Stimulated activated CD4-positive, alpha-beta T cell treated with anti-CD3 and anti-CD28 coated beads, Interleukin-15, amount 100 ng/mL, for 48 hours (primary cell): ENCODE results near the gene PSMG4.

ENCODE experiments used
- DNase-seq, 2 donors: peaks; one replicate each; pipeline ENCODE4 v3.0.0-alpha.2; 2020; ENCODE audit warnings: low read depth in 2 of 2

PSMG4 gene

GRCh38 chr6:3308106-3308505 lies 49.4 kb downstream of the PSMG4 start:
- no peak for DNase-seq

- no peak for DNase-seq
These were observed 50.8 kb downstream of the PSMG4 start for GRCh38 chr6:3309391-3310050.

- no peak for DNase-seq
These were observed 51.3 kb downstream of the PSMG4 start for GRCh38 chr6:3310051-3310448.

- no peak for DNase-seq
These were observed 52.0 kb downstream of the PSMG4 start for GRCh38 chr6:3310703-3311102.

GRCh38 chr6:3311826-3312225 lies 53.1 kb downstream of the PSMG4 start:
- no peak for DNase-seq

- DNase-seq = no peak
These were observed 54.0 kb downstream of the PSMG4 start for GRCh38 chr6:3312604-3313231.

- no peak for DNase-seq
These were observed 55.4 kb downstream of the PSMG4 start for GRCh38 chr6:3314176-3314575.

- no peak for DNase-seq
These were observed 56.1 kb downstream of the PSMG4 start for GRCh38 chr6:3314621-3315467.

GRCh38 chr6:3315841-3316240 lies 57.1 kb downstream of the PSMG4 start:
- no peak for DNase-seq

- no peak for DNase-seq
These were observed 57.6 kb downstream of the PSMG4 start for GRCh38 chr6:3316331-3316730.

- no peak for DNase-seq
These were observed 58.1 kb downstream of the PSMG4 start for GRCh38 chr6:3316818-3317217.
